SIG-M5 treated with dmso at 0.1 percent for 504 hours (cell line): ENCODE measurements around the gene POMT2.

Experiments used
- DNase-seq: peaks from one replicate; lab custom pipeline; 2025; ENCODE audit not compliant: unreplicated experiment; lab: John Stamatoyannopoulos, UW

Gene POMT2

GRCh38 chr14:77242752-77243151, 77.9 kb downstream of the POMT2 start:
- DNase-seq: no peak

GRCh38 chr14:77241955-77242354, 78.7 kb downstream of the POMT2 start:
- no peak for DNase-seq

DNA sequence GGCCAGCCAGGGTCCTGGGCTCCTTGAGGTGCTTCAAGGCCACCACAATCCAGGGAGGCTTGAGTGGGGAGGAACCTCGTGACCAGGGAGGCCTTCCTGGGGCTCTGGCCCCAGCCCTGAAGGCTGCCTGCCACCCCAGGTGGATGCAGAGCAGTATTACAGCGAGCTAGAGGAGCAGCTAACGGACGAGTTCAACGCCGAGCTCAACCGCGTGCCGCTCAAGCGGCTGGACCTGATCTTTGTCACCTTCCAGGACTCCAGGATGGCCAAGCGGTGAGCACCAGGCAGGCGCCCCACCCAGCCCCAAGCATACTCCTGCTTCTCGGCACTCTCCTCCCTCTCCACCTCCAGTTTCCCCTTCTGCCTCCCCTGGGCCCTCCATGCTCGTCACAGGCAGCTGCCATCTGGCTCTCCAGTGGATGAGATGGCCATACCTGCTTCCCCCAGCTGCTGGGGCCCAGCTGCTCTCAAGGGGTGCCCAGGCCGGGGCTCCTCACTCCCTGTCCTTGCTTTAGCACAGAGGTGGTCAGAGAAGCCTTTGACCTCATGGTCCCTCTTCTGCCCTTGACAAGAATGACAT, 80.3 kb downstream of the POMT2 start:
- DNase-seq: no peak

DNA sequence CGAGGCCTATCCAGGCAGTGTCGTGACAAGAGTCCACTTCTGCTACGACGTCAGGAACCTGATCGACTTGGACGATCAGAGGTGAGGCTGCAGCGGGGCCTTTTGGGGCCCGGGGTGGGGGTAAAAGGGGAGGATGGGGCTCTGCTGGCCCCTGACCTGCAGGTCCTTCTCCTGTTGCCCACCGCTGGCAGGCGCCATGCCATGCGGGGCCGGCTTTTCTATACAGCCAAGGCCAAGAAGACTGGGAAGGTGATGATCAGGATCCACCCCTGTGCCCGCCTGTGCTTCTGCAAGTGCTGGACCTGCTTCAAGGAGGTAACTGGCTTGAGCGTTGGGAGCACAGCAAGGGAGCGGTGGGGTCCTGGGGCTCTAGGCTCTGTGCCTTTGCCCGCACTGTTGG, 81.3 kb downstream of the POMT2 start:
- no peak for DNase-seq

GRCh38 chr14:77238996-77239395, 81.7 kb downstream of the POMT2 start:
- no peak for DNase-seq

- no peak for DNase-seq
Observed at GRCh38 chr14:77238356-77238755, 82.3 kb downstream of the POMT2 start.

GRCh38 chr14:77236814-77237213, 83.9 kb downstream of the POMT2 start:
- no peak for DNase-seq

DNA sequence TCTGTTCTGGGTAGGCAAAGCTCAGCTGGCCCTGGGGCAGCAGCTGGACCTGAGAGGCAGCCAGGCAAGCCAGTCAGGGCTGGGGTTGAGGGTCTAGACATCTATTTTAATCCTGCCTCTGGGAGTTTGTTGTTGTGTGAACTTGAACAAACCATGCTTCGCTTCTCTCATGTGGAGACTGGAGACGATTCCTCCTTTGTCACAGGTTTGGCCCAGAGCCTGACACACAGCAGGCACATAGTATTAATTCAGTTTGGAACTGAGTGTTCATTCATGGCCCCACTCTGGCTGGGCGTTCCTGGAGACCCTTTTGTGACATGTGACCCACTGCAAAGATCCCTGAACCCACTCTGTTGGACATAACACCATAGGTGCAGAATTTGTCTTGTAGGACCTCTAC, 89.0 kb downstream of the POMT2 start:
- DNase-seq: no peak

DNA sequence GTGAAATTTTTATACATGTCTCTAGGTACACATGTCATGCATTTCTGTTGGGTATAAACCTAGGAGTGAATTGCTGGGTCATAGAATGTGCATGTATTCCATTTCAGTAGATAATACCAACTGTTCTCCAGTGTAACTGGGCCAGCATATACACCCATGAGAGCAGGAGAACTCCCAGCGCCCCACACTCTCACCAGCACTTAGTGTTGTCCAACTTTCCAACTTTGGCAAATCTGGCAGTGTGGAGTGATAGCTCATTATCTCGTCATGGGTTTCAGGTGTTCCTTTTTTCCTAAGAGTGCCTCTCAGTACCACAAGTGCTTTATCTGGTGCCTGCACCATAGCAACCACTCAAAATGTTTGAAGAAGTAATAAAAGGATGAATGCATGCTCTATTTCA, 89.8 kb downstream of the POMT2 start:
- DNase-seq: no peak

DNA sequence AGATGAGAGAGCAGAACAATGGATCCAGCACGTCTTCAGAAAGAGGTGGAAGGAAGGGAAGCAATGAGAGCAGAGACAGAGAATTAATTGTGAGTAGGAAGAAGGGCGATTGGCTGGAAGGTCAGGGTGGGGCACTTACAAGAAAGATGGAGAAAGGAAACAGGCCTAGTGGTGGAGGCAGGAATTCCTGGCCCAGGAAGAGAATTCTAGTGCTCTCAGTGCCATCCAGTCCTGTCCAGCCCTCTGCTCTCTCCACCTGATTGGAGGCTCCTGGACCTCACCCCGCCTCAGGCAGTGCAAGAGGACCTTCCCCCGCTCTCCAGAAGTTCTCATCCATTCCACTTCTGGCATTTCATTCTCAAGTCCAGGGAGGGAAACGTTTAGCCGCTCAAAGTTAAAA, 92.6 kb downstream of the POMT2 start:
- DNase-seq: no peak

- DNase-seq: no peak
Observed at GRCh38 chr14:77225892-77226557, 94.7 kb downstream of the POMT2 start.

GRCh38 chr14:77225254-77225653, 95.4 kb downstream of the POMT2 start:
- DNase-seq: no peak
